GM12873 (cell line): ENCODE measurements around the gene EMX2.

Experiments
- TF ChIP-seq, protein P1 (sequence below): IDR thresholded peaks from 2 replicates; pipeline ENCODE4 v1.5.1; 2012; ENCODE audit warnings: low read depth, mild to moderate bottlenecking, moderate library complexity, low read length, control low read depth; ENCODE audit not compliant: insufficient read depth; ENCODE audit errors: missing control alignments

Gene EMX2

GRCh38 chr10:117568334-117568733 lies 25.8 kb downstream of the EMX2 start:
- TF ChIP-seq, protein P1, sequence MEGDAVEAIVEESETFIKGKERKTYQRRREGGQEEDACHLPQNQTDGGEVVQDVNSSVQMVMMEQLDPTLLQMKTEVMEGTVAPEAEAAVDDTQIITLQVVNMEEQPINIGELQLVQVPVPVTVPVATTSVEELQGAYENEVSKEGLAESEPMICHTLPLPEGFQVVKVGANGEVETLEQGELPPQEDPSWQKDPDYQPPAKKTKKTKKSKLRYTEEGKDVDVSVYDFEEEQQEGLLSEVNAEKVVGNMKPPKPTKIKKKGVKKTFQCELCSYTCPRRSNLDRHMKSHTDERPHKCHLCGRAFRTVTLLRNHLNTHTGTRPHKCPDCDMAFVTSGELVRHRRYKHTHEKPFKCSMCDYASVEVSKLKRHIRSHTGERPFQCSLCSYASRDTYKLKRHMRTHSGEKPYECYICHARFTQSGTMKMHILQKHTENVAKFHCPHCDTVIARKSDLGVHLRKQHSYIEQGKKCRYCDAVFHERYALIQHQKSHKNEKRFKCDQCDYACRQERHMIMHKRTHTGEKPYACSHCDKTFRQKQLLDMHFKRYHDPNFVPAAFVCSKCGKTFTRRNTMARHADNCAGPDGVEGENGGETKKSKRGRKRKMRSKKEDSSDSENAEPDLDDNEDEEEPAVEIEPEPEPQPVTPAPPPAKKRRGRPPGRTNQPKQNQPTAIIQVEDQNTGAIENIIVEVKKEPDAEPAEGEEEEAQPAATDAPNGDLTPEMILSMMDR: no peak

DNA sequence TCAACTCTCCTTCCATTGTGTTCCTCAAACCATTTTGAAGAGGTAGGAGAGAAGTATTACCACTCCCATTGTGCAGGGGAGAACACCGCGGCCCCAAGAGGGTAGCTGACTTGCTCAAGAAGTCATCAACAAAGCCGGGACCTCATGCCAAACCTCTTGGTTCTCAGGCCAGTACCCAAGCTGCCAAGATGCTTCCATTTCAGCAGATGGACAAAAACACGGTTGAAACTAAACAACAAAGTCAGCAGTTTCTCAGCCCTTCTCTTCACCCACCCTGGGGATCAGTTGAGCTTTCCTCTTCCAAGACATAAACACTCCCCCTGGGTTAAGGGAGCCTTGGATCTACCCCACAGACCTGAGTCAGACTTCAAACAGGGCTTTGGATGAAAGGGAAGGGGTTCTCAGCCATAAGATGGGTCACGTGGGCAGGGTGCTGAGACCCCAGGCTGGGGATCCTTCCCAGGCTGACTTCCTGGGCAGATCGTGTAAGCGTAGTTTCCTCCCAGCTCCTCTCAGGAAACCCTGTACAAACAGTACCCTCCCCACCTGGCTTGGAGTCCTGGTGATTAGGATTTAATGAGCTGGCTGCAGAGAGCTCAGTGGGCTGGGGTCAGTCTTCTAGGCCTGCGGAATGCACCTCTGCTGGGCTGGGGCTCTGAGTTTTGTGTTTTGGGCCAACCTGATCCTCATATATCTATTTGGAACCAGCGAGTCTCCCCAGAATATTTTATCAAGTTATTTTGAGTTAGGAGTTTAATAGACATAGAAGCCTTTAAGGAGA lies 27.3 kb downstream of the EMX2 start:
- TF ChIP-seq, protein P1: no peak

DNA sequence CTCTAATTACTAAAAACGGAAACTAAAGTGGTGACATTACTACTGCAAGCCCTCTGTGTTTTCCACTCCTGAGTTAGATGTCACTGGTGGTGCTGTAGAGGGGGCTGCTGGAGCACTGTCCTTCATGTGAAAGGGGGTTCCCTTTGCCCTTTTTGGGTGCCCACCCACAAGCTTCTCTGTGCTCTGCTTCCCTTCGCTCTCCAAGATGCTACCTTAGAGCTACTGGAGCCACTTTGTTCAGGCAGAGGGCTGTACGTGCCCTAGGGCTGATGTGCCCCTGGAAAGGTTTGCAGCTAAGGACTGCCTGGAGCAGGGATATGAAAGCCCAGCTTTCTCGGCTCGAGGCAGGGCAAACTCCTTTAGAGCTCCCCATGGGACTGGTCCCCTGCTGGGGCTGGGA lies 28.3 kb downstream of the EMX2 start:
- TF ChIP-seq, protein P1: no peak

GRCh38 chr10:117574498-117575146 lies 32.1 kb downstream of the EMX2 start:
- TF ChIP-seq, protein P1: no peak

DNA sequence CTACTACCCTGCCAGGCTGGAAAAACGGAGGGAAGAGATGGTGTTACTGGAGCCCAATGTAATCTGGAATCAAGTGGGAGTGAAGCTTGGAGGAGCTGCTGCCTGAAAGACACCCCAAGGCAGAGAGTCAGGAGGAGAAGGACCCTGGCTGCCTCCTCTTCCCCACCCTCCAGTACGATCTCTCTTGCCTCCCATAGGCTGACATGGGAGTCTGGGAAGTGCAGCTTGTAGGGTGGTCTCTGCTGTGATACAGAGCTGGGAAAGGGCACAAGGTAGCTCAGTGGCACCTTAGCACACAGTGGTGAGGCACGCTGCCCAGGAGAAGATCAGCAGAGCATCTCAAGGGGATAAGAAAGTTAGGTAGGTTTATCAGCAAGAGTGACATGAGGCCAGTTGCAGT lies 35.9 kb downstream of the EMX2 start:
- TF ChIP-seq, protein P1: no peak

GRCh38 chr10:117578999-117579590 lies 36.5 kb downstream of the EMX2 start:
- TF ChIP-seq, protein P1: no peak

DNA sequence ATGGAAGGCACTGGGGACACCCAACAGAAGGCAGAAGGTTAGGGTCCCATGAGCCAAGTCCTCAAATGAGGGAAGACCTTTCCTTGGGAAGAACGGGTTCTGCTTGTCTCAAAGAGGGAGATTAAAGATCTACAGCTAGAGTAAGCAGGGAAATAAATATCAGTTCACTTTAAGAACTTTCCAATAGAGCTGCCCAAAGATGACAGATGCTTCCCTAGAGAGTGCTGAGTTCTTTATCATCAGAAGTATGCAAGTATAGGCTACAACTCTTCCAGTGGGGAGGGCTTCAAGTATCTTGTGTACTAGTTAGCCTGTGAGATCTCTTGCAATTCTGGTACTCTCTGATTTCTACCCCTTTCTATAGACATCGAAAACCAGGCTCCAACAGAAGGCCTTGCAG lies 39.4 kb downstream of the EMX2 start:
- TF ChIP-seq, protein P1: no peak
